Measurements from ENCODE around the gene ZNF200. TPM values are rescaled to one million over a fixed set of nuclear protein-coding genes. Genes with fewer than 3 reads are reported as not detected.

Gene ZNF200
- total and polyA plus RNA-seq, 4 donors, result 1.8 to 5.3 (median 3.4) TPM

DNA sequence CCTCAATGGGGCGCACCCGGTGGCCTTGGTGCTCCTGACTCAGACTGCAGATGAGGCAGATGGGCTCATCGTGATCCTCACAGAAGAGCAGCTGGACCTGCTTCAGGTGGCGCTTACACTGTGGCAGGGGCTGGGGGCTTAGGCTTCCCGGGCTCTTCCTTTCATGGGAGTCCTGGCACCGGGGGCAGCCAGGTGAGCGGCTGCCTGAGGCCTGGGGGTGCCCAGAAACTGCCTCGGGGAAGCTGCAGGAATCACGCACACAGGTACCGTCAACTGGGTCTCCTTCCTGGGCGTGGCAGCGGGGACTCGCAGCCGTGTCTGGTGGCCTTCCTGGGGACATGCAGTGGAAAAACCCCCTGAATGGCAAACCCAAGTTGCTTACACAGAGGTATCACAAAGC is 14.5 kb upstream of the ZNF200 start:
- DNase-seq (ENCODE audit: low spot score), result no peak

More for the DNA sequence above, 14.5 kb upstream of the ZNF200 start:
- Histone ChIP-seq H3K9ac (ENCODE audit: low read depth in 1 of 2, low read length in 2 of 2) (no peak overlapping the region), H3K4me3 (ENCODE audit: low read depth in 1 of 3, low read length in 3 of 3) (no peak overlapping the region), H3K36me3 (ENCODE audit: control insufficient read depth in 4 of 4, insufficient read depth in 3 of 4, low read depth in 1 of 4, low read length in 3 of 4) (peaks cover 0 to 3% (median 1%) of the 10 kb centered on the region in 4 donors), H3K4me1 (ENCODE audit: control insufficient read depth in 4 of 4, insufficient read depth in 4 of 4, low read length in 3 of 4) (no peaks in the 10 kb centered on the region), H3K27ac (ENCODE audit: low read depth in 1 of 2, low read length in 2 of 2) (no peak overlapping the region), H3K9me3 (ENCODE audit: control insufficient read depth in 4 of 4, low read length in 3 of 4) (peaks cover 0 to 2% (median 0%) of the 10 kb centered on the region in 4 donors), H3K27me3 (ENCODE audit: control insufficient read depth in 4 of 4, insufficient read depth in 4 of 4, low read length in 3 of 4) (no peaks in the 10 kb centered on the region)
- TF ChIP-seq RAD21 (IDR thresholded peaks at IDR 0.05) (no peak), RXRA (IDR thresholded peaks at IDR 0.05) (no peak), TAF1 (conservative IDR thresholded peaks at IDR 0.05) (no peak), JUND (IDR thresholded peaks at IDR 0.05) (no peak), HNF4G (IDR thresholded peaks at IDR 0.05) (no peak), FOXA2 (IDR thresholded peaks at IDR 0.05) (no peak), NR2F2 (IDR thresholded peaks at IDR 0.05) (no peak), YY1 (IDR thresholded peaks at IDR 0.05) (no peak), EGR1 (IDR thresholded peaks at IDR 0.05; ENCODE audit: low read depth in 2 of 2) (no peak), HNF4A (conservative IDR thresholded peaks at IDR 0.05) (no peak), FOXA1 (IDR thresholded peaks at IDR 0.05) (no peak), GABPA (IDR thresholded peaks at IDR 0.05 in 1 of 2, conservative IDR thresholded peaks at IDR 0.05 in 1 of 2) (no peak)
- TF ChIP-seq, protein P1, sequence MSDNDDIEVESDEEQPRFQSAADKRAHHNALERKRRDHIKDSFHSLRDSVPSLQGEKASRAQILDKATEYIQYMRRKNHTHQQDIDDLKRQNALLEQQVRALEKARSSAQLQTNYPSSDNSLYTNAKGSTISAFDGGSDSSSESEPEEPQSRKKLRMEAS (IDR thresholded peaks at IDR 0.05), result no peak
- TF ChIP-seq, protein P2, sequence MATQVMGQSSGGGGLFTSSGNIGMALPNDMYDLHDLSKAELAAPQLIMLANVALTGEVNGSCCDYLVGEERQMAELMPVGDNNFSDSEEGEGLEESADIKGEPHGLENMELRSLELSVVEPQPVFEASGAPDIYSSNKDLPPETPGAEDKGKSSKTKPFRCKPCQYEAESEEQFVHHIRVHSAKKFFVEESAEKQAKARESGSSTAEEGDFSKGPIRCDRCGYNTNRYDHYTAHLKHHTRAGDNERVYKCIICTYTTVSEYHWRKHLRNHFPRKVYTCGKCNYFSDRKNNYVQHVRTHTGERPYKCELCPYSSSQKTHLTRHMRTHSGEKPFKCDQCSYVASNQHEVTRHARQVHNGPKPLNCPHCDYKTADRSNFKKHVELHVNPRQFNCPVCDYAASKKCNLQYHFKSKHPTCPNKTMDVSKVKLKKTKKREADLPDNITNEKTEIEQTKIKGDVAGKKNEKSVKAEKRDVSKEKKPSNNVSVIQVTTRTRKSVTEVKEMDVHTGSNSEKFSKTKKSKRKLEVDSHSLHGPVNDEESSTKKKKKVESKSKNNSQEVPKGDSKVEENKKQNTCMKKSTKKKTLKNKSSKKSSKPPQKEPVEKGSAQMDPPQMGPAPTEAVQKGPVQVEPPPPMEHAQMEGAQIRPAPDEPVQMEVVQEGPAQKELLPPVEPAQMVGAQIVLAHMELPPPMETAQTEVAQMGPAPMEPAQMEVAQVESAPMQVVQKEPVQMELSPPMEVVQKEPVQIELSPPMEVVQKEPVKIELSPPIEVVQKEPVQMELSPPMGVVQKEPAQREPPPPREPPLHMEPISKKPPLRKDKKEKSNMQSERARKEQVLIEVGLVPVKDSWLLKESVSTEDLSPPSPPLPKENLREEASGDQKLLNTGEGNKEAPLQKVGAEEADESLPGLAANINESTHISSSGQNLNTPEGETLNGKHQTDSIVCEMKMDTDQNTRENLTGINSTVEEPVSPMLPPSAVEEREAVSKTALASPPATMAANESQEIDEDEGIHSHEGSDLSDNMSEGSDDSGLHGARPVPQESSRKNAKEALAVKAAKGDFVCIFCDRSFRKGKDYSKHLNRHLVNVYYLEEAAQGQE (IDR thresholded peaks at IDR 0.05), result no peak
- TF ChIP-seq, protein P3, sequence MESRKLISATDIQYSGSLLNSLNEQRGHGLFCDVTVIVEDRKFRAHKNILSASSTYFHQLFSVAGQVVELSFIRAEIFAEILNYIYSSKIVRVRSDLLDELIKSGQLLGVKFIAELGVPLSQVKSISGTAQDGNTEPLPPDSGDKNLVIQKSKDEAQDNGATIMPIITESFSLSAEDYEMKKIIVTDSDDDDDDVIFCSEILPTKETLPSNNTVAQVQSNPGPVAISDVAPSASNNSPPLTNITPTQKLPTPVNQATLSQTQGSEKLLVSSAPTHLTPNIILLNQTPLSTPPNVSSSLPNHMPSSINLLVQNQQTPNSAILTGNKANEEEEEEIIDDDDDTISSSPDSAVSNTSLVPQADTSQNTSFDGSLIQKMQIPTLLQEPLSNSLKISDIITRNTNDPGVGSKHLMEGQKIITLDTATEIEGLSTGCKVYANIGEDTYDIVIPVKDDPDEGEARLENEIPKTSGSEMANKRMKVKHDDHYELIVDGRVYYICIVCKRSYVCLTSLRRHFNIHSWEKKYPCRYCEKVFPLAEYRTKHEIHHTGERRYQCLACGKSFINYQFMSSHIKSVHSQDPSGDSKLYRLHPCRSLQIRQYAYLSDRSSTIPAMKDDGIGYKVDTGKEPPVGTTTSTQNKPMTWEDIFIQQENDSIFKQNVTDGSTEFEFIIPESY (IDR thresholded peaks at IDR 0.05), result no peak
- TF ChIP-seq, protein P4, sequence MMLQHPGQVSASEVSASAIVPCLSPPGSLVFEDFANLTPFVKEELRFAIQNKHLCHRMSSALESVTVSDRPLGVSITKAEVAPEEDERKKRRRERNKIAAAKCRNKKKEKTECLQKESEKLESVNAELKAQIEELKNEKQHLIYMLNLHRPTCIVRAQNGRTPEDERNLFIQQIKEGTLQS (IDR thresholded peaks at IDR 0.05), result no peak
- TF ChIP-seq, protein P5, sequence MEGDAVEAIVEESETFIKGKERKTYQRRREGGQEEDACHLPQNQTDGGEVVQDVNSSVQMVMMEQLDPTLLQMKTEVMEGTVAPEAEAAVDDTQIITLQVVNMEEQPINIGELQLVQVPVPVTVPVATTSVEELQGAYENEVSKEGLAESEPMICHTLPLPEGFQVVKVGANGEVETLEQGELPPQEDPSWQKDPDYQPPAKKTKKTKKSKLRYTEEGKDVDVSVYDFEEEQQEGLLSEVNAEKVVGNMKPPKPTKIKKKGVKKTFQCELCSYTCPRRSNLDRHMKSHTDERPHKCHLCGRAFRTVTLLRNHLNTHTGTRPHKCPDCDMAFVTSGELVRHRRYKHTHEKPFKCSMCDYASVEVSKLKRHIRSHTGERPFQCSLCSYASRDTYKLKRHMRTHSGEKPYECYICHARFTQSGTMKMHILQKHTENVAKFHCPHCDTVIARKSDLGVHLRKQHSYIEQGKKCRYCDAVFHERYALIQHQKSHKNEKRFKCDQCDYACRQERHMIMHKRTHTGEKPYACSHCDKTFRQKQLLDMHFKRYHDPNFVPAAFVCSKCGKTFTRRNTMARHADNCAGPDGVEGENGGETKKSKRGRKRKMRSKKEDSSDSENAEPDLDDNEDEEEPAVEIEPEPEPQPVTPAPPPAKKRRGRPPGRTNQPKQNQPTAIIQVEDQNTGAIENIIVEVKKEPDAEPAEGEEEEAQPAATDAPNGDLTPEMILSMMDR (IDR thresholded peaks at IDR 0.05; ENCODE audit: low read depth, low read length, missing input control), result no peak
- 84% methylated on average over 14 of the region's 14 CpGs for WGBS
